ENCODE data around the gene KLHL4.
"Not testable (repeated sequence)": the region's sequence is repeated elsewhere in the genome, so short reads cannot be mapped to it uniquely, and the experiment has no call there.

KLHL4 gene

GRCh38 chrX:87626996-87627395 is 109.4 kb downstream of the KLHL4 start:
- no peak for DNase-seq (ENCODE audit: low read depth, low spot score)
- H3K4me3 ChIP-seq (ENCODE audit: low read depth, low read length), result no peak overlapping the region
- ChIA-PET POLR2A (no interaction called here), CTCF (no interaction called here)
- no peak for TF ChIP-seq CTCF (IDR thresholded peaks at IDR 0.05; ENCODE audit: insufficient read depth, low read length, missing control alignments)

GRCh38 chrX:87634361-87634760 is 116.8 kb downstream of the KLHL4 start:
- no peak for TF ChIP-seq CTCF (IDR thresholded peaks at IDR 0.05; ENCODE audit: insufficient read depth, low read length, missing control alignments)

GRCh38 chrX:87636533-87636932 is 118.9 kb downstream of the KLHL4 start:
- DNase-seq (ENCODE audit: low read depth, low spot score), result no peak
- no peak overlapping the region for H3K4me3 ChIP-seq (ENCODE audit: low read depth, low read length)
- CTCF ChIA-PET, result no interaction called here
- TF ChIP-seq CTCF (IDR thresholded peaks at IDR 0.05; ENCODE audit: insufficient read depth, low read length, missing control alignments), result no peak
- POLR2A ChIA-PET, result no interaction called here

More at GRCh38 chrX:87634361-87634760, 116.8 kb downstream of the KLHL4 start:
- CTCF ChIA-PET, result no interaction called here
- DNase-seq (ENCODE audit: low read depth, low spot score), result no peak
- no peak overlapping the region for H3K4me3 ChIP-seq (ENCODE audit: low read depth, low read length)
- POLR2A ChIA-PET, result no interaction called here

GRCh38 chrX:87641439-87641838 is 123.8 kb downstream of the KLHL4 start:
- POLR2A ChIA-PET; CTCF ChIA-PET; DNase-seq (ENCODE audit: low read depth, low spot score): not testable (repeated sequence)

GRCh38 chrX:87661761-87662160 is 144.2 kb downstream of the KLHL4 start:
- DNase-seq (ENCODE audit: low read depth, low spot score), result no peak
- no peak overlapping the region for H3K4me3 ChIP-seq (ENCODE audit: low read depth, low read length)
- ChIA-PET POLR2A (no interaction called here), CTCF (no interaction called here)
- no peak for TF ChIP-seq CTCF (IDR thresholded peaks at IDR 0.05; ENCODE audit: insufficient read depth, low read length, missing control alignments)

More at GRCh38 chrX:87641439-87641838, 123.8 kb downstream of the KLHL4 start:
- not testable (repeated sequence) for H3K4me3 ChIP-seq (ENCODE audit: low read depth, low read length)

- H3K4me3 ChIP-seq (ENCODE audit: low read depth, low read length), result no peak overlapping the region
- no peak for DNase-seq (ENCODE audit: low read depth, low spot score)
- ChIA-PET POLR2A (no interaction called here), CTCF (no interaction called here)
- no peak for TF ChIP-seq CTCF (IDR thresholded peaks at IDR 0.05; ENCODE audit: insufficient read depth, low read length, missing control alignments)
These were observed 145.8 kb downstream of the KLHL4 start for GRCh38 chrX:87663421-87663820.

- no peak for TF ChIP-seq CTCF (IDR thresholded peaks at IDR 0.05; ENCODE audit: insufficient read depth, low read length, missing control alignments)
- ChIA-PET CTCF (no interaction called here), POLR2A (no interaction called here)
- no peak overlapping the region for H3K4me3 ChIP-seq (ENCODE audit: low read depth, low read length)
- DNase-seq (ENCODE audit: low read depth, low spot score), result no peak
These were observed 146.8 kb downstream of the KLHL4 start for GRCh38 chrX:87664381-87664780.

Measured in AG04449 (cell line).